ENCODE results near the gene FLYWCH1.

DNA sequence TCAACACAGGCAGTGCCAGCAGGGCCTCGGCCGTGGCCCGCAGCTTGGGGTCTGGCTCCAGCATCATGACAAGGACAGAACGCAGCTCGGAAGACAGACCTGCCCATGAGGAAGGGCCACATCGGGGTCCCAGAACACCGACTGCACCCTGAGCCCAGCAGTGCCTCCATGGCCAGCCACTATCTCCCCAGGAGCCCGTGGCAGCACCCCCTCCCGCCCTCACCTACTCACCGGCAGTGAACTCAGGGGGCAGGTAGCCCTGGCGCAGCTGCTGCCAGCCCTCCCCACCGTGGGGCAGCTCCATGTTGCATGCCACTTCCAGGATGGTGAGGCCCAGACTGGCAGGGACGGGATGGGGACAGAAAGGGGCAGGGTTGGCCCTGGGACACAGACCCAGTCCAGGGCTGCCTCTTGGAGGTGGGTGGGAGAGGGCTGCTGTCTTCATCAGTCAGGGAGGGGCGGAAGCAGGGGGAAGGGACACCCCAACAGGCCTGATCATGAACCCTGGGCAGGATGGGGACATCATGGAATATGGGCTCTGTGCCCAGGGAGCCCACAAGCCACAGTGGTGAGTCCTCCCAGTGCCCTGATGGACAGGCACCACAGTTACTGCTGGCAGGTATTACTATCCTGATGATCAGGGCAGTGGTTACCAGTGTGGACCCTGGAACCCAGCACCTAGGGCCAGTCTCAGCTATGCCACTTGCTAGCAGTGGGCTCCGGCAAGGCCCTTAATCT lies 62.8 kb downstream of the FLYWCH1 start:
- no peak for TF ChIP-seq POLR2A (IDR thresholded peaks at IDR 0.05)
- TF ChIP-seq, protein P1, sequence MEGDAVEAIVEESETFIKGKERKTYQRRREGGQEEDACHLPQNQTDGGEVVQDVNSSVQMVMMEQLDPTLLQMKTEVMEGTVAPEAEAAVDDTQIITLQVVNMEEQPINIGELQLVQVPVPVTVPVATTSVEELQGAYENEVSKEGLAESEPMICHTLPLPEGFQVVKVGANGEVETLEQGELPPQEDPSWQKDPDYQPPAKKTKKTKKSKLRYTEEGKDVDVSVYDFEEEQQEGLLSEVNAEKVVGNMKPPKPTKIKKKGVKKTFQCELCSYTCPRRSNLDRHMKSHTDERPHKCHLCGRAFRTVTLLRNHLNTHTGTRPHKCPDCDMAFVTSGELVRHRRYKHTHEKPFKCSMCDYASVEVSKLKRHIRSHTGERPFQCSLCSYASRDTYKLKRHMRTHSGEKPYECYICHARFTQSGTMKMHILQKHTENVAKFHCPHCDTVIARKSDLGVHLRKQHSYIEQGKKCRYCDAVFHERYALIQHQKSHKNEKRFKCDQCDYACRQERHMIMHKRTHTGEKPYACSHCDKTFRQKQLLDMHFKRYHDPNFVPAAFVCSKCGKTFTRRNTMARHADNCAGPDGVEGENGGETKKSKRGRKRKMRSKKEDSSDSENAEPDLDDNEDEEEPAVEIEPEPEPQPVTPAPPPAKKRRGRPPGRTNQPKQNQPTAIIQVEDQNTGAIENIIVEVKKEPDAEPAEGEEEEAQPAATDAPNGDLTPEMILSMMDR (IDR thresholded peaks at IDR 0.05) = no peak
